CD1c-positive myeloid dendritic cell (primary cell): ENCODE results near the gene LAMB2.

Source experiments
- DNase-seq: peaks from one replicate; pipeline ENCODE4 v3.0.0-alpha.2; 2016; ENCODE audit errors: extremely low spot score

LAMB2 gene

GRCh38 chr3:49132437-49133225, at the start of gene LAMB2:
TSS of gene LAMB2 (minus strand) at chr3:49133050. CDS start at chr3:49132867, 183 bp downstream.
- peak; percentile 18 for DNase-seq

DNA sequence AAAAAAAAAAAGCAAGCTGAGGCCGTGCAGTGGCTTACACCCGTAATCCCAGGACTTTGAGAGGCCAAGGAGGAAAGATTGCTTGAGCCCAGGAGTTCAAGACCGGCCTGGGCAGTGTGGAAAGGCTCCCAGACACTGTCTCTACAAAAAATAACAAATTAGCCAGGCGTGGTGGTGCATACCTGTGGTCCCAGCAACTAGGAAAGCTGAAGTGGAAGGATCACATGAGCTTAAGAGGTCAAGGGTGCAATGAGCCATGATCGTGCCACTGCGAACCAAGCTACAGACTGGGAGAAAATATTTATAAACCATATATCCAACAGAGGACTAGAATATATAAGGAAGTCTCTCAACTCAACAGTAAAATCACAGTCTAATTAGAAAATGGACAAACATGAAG, 48.5 kb upstream of the LAMB2 start:
- DNase-seq, result no peak

DNA sequence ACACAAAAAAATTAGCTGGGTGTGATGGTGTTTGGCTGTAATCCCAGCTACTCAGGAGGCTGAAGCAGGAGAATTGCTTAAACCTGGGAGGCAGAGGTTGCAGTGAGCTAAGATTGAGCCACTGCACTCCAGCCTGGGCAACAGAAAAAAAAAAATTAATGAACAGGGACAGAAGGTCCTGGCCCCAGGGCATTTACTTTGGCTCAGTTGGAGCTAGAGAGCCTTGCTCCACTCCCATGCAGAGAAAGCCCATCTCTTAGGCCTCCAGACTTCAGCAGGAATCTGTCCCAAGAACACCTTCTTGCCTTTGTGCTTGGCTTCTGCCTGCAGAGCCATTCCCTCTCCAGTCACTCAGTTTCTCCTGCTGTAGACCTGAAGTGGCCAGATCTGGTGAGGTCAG, 47.3 kb upstream of the LAMB2 start:
- DNase-seq, result no peak

GRCh38 chr3:49177073-49177472, 44.2 kb upstream of the LAMB2 start:
- no peak for DNase-seq

DNA sequence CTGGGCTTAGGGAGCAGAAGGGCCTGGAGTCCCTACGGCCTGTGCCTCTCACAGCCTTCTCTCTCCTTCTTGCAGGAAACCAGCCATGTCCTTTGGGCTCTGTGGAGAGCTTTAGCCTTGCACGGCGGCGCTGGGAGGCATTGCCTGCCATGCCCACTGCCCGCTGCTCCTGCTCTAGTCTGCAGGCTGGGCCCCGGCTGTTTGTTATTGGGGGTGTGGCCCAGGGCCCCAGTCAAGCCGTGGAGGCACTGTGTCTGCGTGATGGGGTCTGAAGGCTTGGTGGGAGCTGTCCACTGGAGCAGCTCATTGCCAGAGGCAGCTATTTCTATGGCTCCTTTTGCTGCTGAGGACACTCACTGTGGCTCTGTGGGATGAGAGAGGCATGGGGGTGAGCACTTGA, 42.7 kb upstream of the LAMB2 start:
- DNase-seq, result no peak

DNA sequence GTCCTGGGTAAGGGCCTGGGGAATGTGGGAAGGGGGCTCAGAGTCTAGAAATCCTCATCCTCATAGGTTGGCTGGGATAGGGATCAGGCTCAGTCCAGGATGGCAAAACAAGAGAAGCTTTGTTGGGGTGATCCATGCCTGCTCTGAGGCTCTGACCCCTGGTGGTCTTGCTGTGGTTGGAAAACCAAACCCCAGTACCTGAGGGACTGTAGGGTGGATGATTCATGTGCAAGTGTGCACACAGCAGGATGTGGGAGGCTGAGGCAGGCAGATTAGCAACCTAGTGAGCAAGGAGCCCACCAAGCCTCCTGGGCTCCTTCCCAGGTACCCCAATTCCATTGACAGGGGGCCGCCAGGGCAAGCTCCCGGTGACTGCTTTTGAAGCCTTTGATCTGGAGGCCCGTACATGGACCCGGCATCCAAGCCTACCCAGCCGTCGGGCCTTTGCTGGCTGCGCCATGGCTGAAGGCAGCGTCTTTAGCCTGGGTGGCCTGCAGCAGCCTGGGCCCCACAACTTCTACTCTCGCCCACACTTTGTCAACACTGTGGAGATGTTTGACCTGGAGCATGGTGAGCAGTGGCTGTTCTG, 41.6 kb upstream of the LAMB2 start:
- DNase-seq, result no peak

DNA sequence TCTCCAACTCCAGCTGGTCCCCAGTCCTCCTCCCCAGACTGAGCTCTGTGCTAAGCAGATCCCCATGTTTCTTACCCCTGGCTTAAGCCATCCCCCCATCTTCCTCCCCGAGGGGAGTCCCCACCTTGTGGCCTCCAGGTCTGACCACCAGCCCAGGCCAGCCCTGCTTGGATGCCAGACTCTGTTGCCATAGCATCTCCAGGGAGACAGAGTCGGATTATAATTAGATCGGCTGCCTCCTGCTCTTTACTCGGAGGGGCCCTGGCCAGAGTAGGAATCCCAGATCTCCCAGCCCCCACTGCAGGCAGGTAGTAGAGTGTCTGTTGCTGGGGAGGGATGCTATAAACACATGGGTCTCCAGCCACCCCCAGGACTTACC, 40.9 kb upstream of the LAMB2 start:
- no peak for DNase-seq

DNA sequence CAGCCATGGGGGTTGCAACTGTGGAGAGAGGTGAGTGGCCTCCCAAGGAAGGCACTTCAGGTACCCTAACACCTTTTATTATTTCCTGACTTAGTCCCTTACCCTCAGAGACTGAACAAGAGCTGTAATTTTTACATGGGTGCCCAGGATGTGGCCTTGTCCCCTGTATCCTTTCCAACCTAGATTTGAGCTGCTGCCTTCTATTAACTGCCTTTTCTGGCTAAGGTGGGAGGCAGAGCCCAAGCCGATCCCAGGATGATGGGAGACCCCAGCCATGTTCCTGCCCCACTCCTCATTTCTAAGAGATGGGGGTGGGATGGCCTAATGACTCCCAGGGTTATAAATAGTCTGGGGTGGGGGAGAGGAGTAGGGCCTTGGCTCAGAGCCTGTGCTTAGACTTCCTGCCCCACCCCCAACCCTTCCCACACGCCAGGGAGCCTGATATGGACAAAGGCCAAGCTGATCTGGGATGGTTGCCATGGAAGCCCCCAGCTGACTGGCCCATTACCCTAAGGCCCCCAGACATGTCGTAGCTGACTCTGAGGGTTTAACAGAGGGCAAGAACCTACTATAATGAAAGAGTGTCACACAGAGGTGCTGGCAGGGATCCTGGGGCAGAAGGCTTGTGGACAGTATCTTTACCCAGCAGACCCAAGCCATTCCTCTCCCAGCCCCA, 40.4 kb upstream of the LAMB2 start:
- DNase-seq, result no peak

DNA sequence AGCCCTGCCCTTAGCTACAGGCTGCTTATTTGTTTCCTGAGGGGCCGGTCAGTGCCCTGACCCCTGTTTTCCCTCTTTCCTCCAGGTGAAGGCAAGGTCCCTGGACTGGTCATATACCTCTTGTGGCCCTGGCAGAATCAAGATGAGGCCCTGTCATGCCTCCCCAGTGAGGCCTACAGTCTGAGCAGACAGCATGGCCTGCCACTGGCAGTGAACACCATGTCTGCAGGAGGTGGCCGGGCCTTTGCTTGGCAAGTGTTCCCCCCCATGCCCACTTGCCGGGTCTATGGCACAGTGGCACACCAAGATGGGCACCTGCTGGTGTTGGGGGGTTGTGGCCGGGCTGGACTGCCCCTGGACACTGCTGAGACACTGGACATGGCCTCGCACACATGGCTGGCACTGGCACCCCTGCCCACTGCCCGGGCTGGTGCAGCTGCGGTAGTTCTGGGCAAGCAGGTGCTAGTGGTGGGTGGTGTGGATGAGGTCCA, 39.7 kb upstream of the LAMB2 start:
- no peak for DNase-seq

- DNase-seq, result no peak
Measured at GRCh38 chr3:49171775-49172500, 39.1 kb upstream of the LAMB2 start.

GRCh38 chr3:49171119-49171774, 38.4 kb upstream of the LAMB2 start, which contains the start of gene KLHDC8B:
TSS of gene KLHDC8B (plus strand) at chr3:49171598. CDS start at chr3:49172770, 1,172 bp downstream.
- peak; percentile 87 for DNase-seq

DNA sequence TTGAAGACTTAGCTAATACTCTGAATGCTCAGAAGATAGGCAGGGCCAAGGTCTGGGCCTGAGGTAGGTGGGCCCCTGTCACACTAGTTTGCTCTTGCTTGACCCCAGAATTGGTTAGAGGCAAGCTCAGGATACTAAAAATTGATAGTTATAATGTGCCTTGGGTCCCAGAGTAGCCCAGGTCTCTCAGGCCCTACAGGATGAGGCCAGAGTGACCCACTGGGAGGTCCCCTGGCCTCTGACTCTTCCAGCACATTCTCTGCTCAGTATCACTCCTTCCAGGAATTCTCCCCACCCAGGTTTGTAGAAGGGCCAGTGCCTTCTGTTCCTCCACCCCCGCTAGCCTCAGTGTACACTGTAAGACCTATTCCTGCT, 37.9 kb upstream of the LAMB2 start:
- no peak for DNase-seq

GRCh38 chr3:49166752-49167556, 34.1 kb upstream of the LAMB2 start:
- no peak for DNase-seq

DNA sequence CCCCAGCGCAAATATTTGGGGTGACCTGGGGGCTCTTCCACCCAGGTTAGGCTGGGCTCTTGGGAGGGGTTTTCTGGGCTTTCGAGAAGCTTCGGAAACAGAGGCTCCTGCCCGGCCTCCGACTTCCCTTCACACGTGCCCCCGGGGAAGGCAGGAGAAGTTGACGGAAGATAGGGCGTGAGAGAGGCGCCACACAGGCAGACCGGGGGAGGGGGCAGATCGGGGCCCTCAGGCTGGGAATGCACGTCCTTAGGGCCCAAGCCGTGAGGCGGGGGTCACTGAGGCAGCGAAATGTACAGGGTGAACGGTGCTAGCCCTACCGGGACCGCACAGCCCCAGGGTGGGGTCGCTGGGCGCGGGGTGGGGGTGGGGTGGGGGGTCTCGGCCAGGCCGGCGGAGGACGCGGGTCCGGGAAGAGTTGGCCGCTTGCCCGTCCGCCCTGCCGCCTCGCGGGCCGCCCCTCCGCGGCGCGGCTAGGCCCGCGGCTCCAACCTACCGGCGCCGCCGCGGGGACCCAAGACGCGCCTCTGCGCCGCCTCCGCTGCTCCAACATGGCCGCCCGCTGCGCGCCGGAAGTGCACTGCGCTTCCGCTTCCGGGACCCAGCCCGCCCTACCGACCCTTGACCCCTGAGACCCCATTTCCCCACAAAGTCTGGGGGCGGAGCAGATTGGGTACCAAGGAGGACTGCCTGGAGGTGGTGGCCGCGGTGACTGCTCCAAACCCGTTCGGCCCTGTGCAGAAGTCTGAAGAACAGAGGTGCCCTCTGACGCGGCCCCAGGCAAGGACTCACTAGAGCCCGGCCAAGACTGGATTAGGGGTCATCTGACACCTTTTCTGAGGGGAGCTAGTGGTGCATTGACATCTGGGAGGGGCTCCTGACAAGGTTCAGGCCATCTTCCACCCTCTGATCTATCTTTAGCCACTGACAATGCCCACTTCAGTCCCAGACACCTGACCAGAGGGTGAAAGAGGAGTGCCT, 33.2 kb upstream of the LAMB2 start, which contains the start of gene CCDC71:
Gene CCDC71 (minus strand): TSS at position 561 of the 981 bp plus-strand sequence. CDS start 2,123 bp downstream, outside the sequence.
- DNase-seq, result peak; percentile 78

GRCh38 chr3:49164983-49165720, 32.3 kb upstream of the LAMB2 start:
- no peak for DNase-seq

GRCh38 chr3:49163609-49164008, 30.8 kb upstream of the LAMB2 start:
- no peak for DNase-seq

DNA sequence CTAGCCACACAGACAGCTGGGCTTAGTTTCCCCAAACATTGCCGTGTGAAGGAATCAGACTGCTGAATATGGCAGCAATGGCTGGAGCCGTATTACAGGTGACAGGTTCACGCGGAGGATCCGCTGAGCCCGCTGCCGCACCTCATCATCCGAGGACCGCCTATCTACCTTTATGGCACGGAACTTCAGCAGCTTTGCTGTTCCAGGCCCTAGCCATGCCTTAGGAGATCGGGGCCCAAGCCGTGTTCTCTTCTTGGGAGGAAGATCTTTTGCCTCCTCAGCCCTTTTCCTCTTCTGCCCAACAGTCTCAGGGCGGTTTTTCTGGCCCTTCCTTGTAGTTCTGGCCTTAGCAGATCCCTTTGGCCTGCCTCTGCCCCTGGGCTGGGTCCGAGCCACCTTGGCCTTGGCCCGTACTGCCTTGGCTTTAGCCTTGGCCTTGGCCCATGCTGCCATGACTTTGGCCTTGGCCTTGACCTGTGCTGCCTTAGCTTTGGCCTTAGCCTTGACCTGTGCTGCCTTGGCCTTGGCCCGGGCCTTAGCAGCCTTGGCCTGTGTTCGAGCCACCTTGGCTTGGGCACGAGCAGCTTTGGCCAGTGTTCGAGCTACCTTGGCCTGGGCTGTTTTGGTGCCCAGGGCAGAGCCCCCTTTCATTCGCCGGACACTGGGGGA, 30.0 kb upstream of the LAMB2 start:
- DNase-seq, result no peak
